GM19099 (cell line): ENCODE measurements around the gene ACTMAP.

Source experiments
- POLR2A ChIP-seq: IDR thresholded peaks from 3 replicates; pipeline ENCODE4 v1.6.1; 2011; ENCODE audit warnings: low read depth; ENCODE audit not compliant: insufficient read length; ENCODE audit errors: extremely low read depth

Gene ACTMAP

DNA sequence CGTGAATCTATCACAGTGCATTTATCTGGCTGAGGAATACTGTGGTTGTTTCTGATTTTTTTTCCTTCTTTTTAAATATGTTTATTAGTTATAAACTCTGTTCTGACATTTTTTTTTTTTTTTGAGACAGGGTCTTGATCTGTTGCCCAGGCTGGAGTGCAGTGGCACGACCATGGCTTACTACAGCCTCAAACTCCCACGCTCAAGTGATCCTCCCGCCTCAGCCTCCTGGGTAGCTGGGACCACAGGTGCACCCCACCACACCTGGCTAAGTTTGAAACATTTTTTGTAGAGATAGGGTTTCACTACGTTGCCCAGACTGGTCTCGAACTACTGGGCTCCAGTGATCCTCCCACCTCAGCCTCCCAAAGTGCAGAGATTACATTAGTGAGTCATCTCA lies 53.3 kb downstream of the ACTMAP start:
- no peak for TF ChIP-seq POLR2A

DNA sequence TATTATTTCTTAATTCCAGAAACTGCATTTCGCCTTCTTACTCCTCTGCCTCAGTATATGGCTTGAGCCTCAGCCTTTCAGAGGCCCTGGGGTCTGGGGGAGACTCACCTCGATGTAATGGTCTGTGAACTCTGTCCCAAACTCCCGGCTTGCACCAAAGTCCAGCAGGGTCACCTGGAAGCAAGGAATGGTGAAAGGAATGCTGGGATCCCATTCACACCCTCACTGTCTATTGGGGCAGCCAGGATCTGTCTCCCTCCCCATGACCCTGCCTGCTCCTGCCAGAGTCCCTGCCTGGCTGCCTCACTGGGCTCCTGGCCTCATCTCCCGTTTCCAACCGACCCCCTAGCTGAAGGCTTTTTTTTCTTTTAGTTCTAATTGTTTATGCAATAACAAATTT lies 54.4 kb downstream of the ACTMAP start:
- no peak for TF ChIP-seq POLR2A

DNA sequence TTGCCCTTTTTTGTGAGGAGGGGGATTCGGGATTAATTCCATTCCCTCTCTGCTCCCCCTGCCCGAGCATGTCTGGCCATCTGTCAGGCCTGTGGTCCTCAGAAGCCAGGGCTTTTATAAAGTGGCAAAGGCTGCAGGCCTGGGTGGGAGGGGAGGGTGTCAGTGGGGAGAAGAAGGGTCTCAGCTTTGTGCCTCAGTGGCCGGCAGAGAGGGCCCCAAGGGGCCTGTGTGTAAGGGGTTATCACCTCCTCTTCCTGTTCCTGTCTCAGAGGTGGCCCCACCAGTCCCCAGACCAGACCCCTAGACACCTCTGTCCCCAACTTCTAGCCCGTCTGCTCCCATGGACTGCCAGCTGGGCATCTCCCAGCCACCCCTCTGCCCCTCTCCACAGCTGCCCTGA lies 56.4 kb downstream of the ACTMAP start:
- no peak for TF ChIP-seq POLR2A

DNA sequence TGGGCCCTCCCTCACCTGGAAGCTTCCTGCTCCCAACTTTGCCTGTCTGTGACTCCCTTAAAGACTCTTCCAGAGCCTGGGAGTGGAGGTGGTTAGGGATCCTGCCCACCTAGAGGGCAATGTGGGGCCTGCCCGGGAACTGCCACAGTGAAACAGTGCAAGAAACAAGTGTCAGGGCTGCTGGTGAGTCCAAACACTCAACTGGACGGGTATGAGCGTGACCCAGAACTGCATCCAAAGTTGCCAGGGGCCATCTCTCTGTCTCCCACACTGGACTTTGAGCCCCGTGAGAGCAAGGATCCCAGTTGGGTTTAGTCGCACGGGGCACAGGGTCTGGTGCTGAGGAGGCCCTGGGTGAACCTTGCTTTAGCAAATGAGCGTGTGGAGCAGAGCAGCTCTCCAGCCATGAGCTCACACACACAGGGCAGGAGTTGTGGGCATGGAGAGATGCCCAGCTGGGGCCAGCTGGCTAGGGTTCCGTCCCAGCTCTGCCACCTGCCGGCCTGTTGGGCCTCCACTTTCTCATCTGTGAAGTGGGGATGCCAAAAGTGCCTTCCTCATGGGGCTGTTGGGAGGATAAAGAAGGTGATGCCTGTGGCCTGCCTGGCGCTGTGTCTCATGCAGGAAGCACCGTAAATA lies 57.0 kb downstream of the ACTMAP start:
- no peak for TF ChIP-seq POLR2A

DNA sequence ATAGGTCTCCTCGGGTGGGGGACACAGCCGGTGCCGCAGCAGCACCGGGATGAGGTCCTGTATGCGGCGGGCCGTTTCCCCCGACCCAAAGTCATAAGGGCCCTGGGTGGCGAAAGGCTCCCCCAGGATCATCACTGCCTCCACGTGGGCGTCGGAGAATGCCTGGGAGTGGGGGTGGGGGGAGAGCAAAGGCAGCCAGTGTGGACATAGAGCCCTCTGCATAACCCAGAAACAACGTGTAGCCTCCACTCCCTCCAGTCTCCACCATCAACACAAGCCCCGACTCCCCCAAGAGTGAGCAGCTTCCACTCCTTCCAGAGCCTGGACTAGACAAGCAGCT lies 58.1 kb downstream of the ACTMAP start:
- TF ChIP-seq POLR2A = no peak

DNA sequence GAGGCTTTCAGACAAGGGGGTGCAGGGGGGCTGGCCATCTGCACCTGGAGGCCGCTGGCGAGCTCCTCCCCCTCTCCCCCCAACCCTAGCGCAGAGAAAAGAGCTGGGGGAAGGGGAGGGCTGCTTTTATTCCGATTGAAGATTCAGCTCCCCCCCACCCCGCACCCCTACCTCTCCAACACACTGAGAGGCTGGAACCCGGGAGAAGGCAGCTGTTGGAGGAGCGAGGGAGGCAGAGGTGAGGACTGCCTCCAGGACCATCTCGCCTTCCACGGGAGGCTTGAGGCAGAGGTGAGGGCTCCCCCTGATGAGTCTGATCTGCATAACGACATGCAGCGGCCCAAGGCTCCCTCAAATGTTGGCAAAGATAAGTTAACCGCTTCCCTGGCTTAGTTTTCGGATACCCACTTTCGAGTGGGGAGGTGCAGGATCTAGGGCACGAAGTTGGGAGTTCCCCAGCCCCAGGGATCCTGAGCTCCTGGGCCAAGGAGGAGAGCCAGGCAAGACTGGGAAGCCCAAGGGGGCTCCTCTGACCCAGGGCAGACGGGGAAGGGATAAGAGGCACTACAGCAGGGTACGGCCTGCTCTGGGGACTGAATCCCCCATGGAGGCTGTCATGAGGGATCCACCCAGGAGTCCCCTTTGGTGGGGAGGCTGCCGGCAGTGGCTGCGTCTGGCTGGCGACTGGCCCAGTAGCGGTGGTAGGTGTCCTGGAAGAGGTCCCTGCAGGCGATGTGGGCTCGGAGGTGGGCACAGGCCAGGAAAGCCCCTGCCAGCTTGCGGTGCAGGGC lies 58.7 kb downstream of the ACTMAP start:
- TF ChIP-seq POLR2A = no peak
